MV-4-11 (cell line): ENCODE data around the gene PLP2.

Experiments used
- DNase-seq: peaks from one replicate; lab custom pipeline; 2025; lab: John Stamatoyannopoulos, UW

The PLP2 gene

GRCh38 chrX:49186125-49187027 lies 14.7 kb downstream of the PLP2 start, which contains the start of gene PRICKLE3:
PRICKLE3 (minus strand) TSS chrX:49186373; CDS start chrX:49186297, 76 bp downstream.
- DNase-seq, result peak; percentile 69

- DNase-seq, result no peak
These were observed 15.3 kb downstream of the PLP2 start for GRCh38 chrX:49187028-49187394.

GRCh38 chrX:49187526-49187925 lies 15.8 kb downstream of the PLP2 start:
- DNase-seq, result no peak

GRCh38 chrX:49188468-49189076 lies 16.9 kb downstream of the PLP2 start:
- DNase-seq, result no peak

- DNase-seq, result no peak
These were observed 17.9 kb downstream of the PLP2 start for GRCh38 chrX:49189606-49190005.

GRCh38 chrX:49190821-49191573 lies 19.3 kb downstream of the PLP2 start:
- peak; percentile 100 for DNase-seq

GRCh38 chrX:49191574-49192011 lies 19.9 kb downstream of the PLP2 start:
- DNase-seq, result no peak

GRCh38 chrX:49192722-49193328 lies 21.1 kb downstream of the PLP2 start:
- DNase-seq, result no peak

- no peak for DNase-seq
These were observed 21.9 kb downstream of the PLP2 start for GRCh38 chrX:49193542-49193964.

- no peak for DNase-seq
These were observed 25.9 kb downstream of the PLP2 start for GRCh38 chrX:49197543-49198087.

- DNase-seq, result no peak
These were observed 27.0 kb downstream of the PLP2 start for GRCh38 chrX:49198540-49199314.

GRCh38 chrX:49199315-49199595 lies 27.6 kb downstream of the PLP2 start:
- DNase-seq, result no peak

- DNase-seq, result peak; percentile 70
These were observed 28.4 kb downstream of the PLP2 start, which contains the start of gene SYP for GRCh38 chrX:49199906-49200771. SYP (minus strand) TSS chrX:49200193; CDS start chrX:49200186, 7 bp downstream.

GRCh38 chrX:49202022-49202421 lies 30.3 kb downstream of the PLP2 start:
- DNase-seq, result no peak

- no peak for DNase-seq
These were observed 31.8 kb downstream of the PLP2 start for GRCh38 chrX:49203536-49203935.

GRCh38 chrX:49204017-49204416 lies 32.3 kb downstream of the PLP2 start:
- no peak for DNase-seq

- DNase-seq, result no peak
These were observed 33.0 kb downstream of the PLP2 start for GRCh38 chrX:49204709-49205108.

- no peak for DNase-seq
These were observed 33.7 kb downstream of the PLP2 start for GRCh38 chrX:49205443-49205842.

- DNase-seq, result no peak
These were observed 34.8 kb downstream of the PLP2 start for GRCh38 chrX:49206543-49206942.

GRCh38 chrX:49208399-49208798 lies 36.7 kb downstream of the PLP2 start:
- DNase-seq, result no peak
